ENCODE results near the gene WNT10A. TPM values are rescaled to one million over a fixed set of nuclear protein-coding genes. Genes with fewer than 3 reads are reported as not detected.

Gene WNT10A
- total and polyA plus RNA-seq, 4 donors: 0.17 to 0.35 (median 0.29) TPM; not detected in 1

- 4% methylated on average over 35 of the region's 40 CpGs for WGBS (ENCODE audit: insufficient coverage)
- H3K27me3 ChIP-seq (ENCODE audit: control insufficient read depth, insufficient read depth, low read length): peaks cover 92% of the 10 kb centered on the region
Observed at GRCh38 chr2:218896501-218897393, 16.1 kb downstream of the WNT10A start.

GRCh38 chr2:218897394-218898108 lies 16.9 kb downstream of the WNT10A start:
- Histone ChIP-seq H3K4me1 (ENCODE audit: control insufficient read depth, insufficient read depth, low read length) (peaks cover 34% of the 10 kb centered on the region), H3K36me3 (ENCODE audit: control insufficient read depth, insufficient read depth, low read length) (no peaks in the 10 kb centered on the region), H3K4me3 (ENCODE audit: low read depth, low read length) (no peak overlapping the region), H3K9me3 (ENCODE audit: control insufficient read depth, insufficient read depth, low read length) (no peaks in the 10 kb centered on the region), H3K27me3 (ENCODE audit: control insufficient read depth, insufficient read depth, low read length) (peaks cover 94% of the 10 kb centered on the region), H3K27ac (ENCODE audit: low read depth, low read length) (no peak overlapping the region)
- WGBS (ENCODE audit: insufficient coverage): 2% methylated on average over 28 of the region's 34 CpGs
- DNase-seq (ENCODE audit: low read depth in 4 of 6, low spot score in 6 of 6): no peak

More at GRCh38 chr2:218896501-218897393, 16.1 kb downstream of the WNT10A start:
- DNase-seq (ENCODE audit: low read depth in 4 of 6, low spot score in 6 of 6): peak in 2 of 6 donors; percentile 54 to 78
- no peak overlapping the region for H3K4me3 ChIP-seq (ENCODE audit: low read depth, low read length)
- peaks cover 39% of the 10 kb centered on the region for H3K4me1 ChIP-seq (ENCODE audit: control insufficient read depth, insufficient read depth, low read length)
- no peak overlapping the region for H3K27ac ChIP-seq (ENCODE audit: low read depth, low read length)
- no peaks in the 10 kb centered on the region for H3K9me3 ChIP-seq (ENCODE audit: control insufficient read depth, insufficient read depth, low read length)
- H3K36me3 ChIP-seq (ENCODE audit: control insufficient read depth, insufficient read depth, low read length): no peaks in the 10 kb centered on the region

GRCh38 chr2:218898109-218898878 lies 17.6 kb downstream of the WNT10A start:
- Histone ChIP-seq H3K27me3 (ENCODE audit: control insufficient read depth, insufficient read depth, low read length) (peaks cover 92% of the 10 kb centered on the region), H3K4me1 (ENCODE audit: control insufficient read depth, insufficient read depth, low read length) (peaks cover 28% of the 10 kb centered on the region), H3K9me3 (ENCODE audit: control insufficient read depth, insufficient read depth, low read length) (no peaks in the 10 kb centered on the region), H3K4me3 (ENCODE audit: low read depth, low read length) (peak overlapping the region; percentile 10), H3K36me3 (ENCODE audit: control insufficient read depth, insufficient read depth, low read length) (no peaks in the 10 kb centered on the region), H3K27ac (ENCODE audit: low read depth, low read length) (no peak overlapping the region)
- DNase-seq (ENCODE audit: low read depth in 4 of 6, low spot score in 6 of 6): peak in 2 of 6 donors; percentile 72 to 73
- 2% methylated on average over 43 of the region's 52 CpGs for WGBS (ENCODE audit: insufficient coverage)

- Histone ChIP-seq H3K9me3 (ENCODE audit: control insufficient read depth, insufficient read depth, low read length) (no peaks in the 10 kb centered on the region), H3K27ac (ENCODE audit: low read depth, low read length) (no peak overlapping the region), H3K36me3 (ENCODE audit: control insufficient read depth, insufficient read depth, low read length) (no peaks in the 10 kb centered on the region), H3K4me1 (ENCODE audit: control insufficient read depth, insufficient read depth, low read length) (peaks cover 23% of the 10 kb centered on the region), H3K4me3 (ENCODE audit: low read depth, low read length) (no peak overlapping the region), H3K27me3 (ENCODE audit: control insufficient read depth, insufficient read depth, low read length) (peaks cover 84% of the 10 kb centered on the region)
- WGBS (ENCODE audit: insufficient coverage): 25% methylated on average over 8 of the region's 12 CpGs
- no peak for DNase-seq (ENCODE audit: low read depth in 4 of 6, low spot score in 6 of 6)
Observed at GRCh38 chr2:218899147-218899546, 18.5 kb downstream of the WNT10A start.

- H3K4me3 ChIP-seq (ENCODE audit: low read depth, low read length): no peak overlapping the region
- DNase-seq (ENCODE audit: low read depth in 4 of 6, low spot score in 6 of 6): no peak
- H3K4me1 ChIP-seq (ENCODE audit: control insufficient read depth, insufficient read depth, low read length): peaks cover 12% of the 10 kb centered on the region
- H3K36me3 ChIP-seq (ENCODE audit: control insufficient read depth, insufficient read depth, low read length): no peaks in the 10 kb centered on the region
- WGBS (ENCODE audit: insufficient coverage): 80% methylated on average over 4 of the region's 4 CpGs
- no peak overlapping the region for H3K27ac ChIP-seq (ENCODE audit: low read depth, low read length)
- H3K27me3 ChIP-seq (ENCODE audit: control insufficient read depth, insufficient read depth, low read length): peaks cover 69% of the 10 kb centered on the region
- no peaks in the 10 kb centered on the region for H3K9me3 ChIP-seq (ENCODE audit: control insufficient read depth, insufficient read depth, low read length)
Observed at GRCh38 chr2:218902427-218902826, 21.8 kb downstream of the WNT10A start.

- DNase-seq (ENCODE audit: low read depth in 4 of 6, low spot score in 6 of 6): no peak
- Histone ChIP-seq H3K27me3 (ENCODE audit: control insufficient read depth, insufficient read depth, low read length) (peaks cover 52% of the 10 kb centered on the region), H3K36me3 (ENCODE audit: control insufficient read depth, insufficient read depth, low read length) (no peaks in the 10 kb centered on the region), H3K4me1 (ENCODE audit: control insufficient read depth, insufficient read depth, low read length) (peaks cover 9% of the 10 kb centered on the region), H3K9me3 (ENCODE audit: control insufficient read depth, insufficient read depth, low read length) (no peaks in the 10 kb centered on the region), H3K27ac (ENCODE audit: low read depth, low read length) (no peak overlapping the region), H3K4me3 (ENCODE audit: low read depth, low read length) (no peak overlapping the region)
- WGBS (ENCODE audit: insufficient coverage): 26% methylated on average over 1 of the region's 2 CpGs
Observed at GRCh38 chr2:218904176-218904575, 23.5 kb downstream of the WNT10A start.

- 1% methylated on average over 48 of the region's 58 CpGs for WGBS (ENCODE audit: insufficient coverage)
- Histone ChIP-seq H3K4me3 (ENCODE audit: low read depth, low read length) (peak overlapping the region; percentile 60), H3K4me1 (ENCODE audit: control insufficient read depth, insufficient read depth, low read length) (peaks cover 12% of the 10 kb centered on the region), H3K27me3 (ENCODE audit: control insufficient read depth, insufficient read depth, low read length) (peaks cover 18% of the 10 kb centered on the region), H3K27ac (ENCODE audit: low read depth, low read length) (no peak overlapping the region), H3K36me3 (ENCODE audit: control insufficient read depth, insufficient read depth, low read length) (no peaks in the 10 kb centered on the region), H3K9me3 (ENCODE audit: control insufficient read depth, insufficient read depth, low read length) (no peaks in the 10 kb centered on the region)
- DNase-seq (ENCODE audit: low read depth in 4 of 6, low spot score in 6 of 6): peak; percentile 75 to 98 (median 84)
Observed at GRCh38 chr2:218908721-218909619, 28.3 kb downstream of the WNT10A start.

GRCh38 chr2:218910741-218911140 lies 30.1 kb downstream of the WNT10A start:
- Histone ChIP-seq H3K27ac (ENCODE audit: low read depth, low read length) (no peak overlapping the region), H3K4me3 (ENCODE audit: low read depth, low read length) (no peak overlapping the region), H3K36me3 (ENCODE audit: control insufficient read depth, insufficient read depth, low read length) (no peaks in the 10 kb centered on the region), H3K4me1 (ENCODE audit: control insufficient read depth, insufficient read depth, low read length) (peaks cover 12% of the 10 kb centered on the region), H3K9me3 (ENCODE audit: control insufficient read depth, insufficient read depth, low read length) (no peaks in the 10 kb centered on the region), H3K27me3 (ENCODE audit: control insufficient read depth, insufficient read depth, low read length) (peaks cover 6% of the 10 kb centered on the region)
- peak in 1 of 6 donors; percentile 87 for DNase-seq (ENCODE audit: low read depth in 4 of 6, low spot score in 6 of 6)
- 82% methylated on average over 5 of the region's 6 CpGs for WGBS (ENCODE audit: insufficient coverage)

All from spinal cord (tissue), 10 donors.